ENCODE measurements around the gene MAP2K2. TPM values are rescaled to one million over a fixed set of nuclear protein-coding genes. Genes with fewer than 3 reads are reported as not detected.
A peak's percentile ranks its signal among the peaks of the same experiment; 100 is the strongest.

The MAP2K2 gene
- total and polyA plus RNA-seq, 9 of the 15 experiments (the other 6 are each of a cell fraction or from before 2014, with no cell fraction given) = 1.0 to 151 (median 58.3) TPM

DNA sequence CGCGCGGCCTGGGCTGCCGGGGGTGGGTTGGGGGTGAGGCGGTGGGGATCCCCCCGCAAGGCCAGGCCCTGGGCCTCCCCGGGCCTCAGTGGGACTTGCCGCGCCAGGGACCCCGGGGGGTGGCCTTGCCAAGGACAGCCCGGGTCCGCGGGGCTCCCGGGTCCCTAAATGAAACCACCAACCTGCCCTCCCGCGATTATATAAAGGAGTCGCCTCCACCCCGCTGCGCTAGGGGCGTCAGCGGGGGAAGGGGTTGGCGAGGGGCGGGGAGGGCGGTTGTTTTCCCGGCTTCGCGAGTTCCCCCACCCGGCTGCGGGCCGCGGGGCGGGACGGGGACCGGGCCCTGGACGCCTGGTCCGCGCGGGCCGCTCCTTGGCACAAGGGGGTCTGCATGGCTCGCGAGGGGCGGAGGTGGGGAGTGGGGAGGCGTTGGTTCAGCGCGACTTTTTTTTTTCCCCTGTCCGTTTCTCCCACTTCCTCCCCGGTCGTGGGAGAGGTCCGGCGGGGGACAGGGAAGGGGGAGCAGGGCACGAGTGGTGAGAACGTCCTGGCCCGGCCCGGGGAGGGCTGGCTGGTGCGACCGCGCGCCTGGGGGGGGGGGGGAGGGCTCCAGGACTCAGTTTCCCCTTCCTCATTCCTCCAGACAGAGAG lies 56.4 kb downstream of the MAP2K2 start:
- ATAC-seq (peak; percentile 17), FAIRE-seq (no peak), DNase-seq (ENCODE audit: extremely low read depth in 1 of 4, low spot score in 3 of 4) (peak; percentile 69 to 87 (median 74))
- 0% methylated on average over 13 of the region's 58 CpGs for WGBS (ENCODE audit: insufficient coverage, low coverage, missing lambda C conversion rate)
- Histone ChIP-seq H3K27me3 (ENCODE audit: control insufficient read depth in 2 of 2, insufficient read depth in 2 of 2, low read length in 2 of 2) (no peaks in the 10 kb centered on the region), H3K27ac (ENCODE audit: extremely low read depth, low read depth, low read length) (peak overlapping the region; percentile 97), H3K79me2 (ENCODE audit: control insufficient read depth, insufficient read depth, low read length) (peaks cover 30% of the 10 kb centered on the region), H3K4me2 (ENCODE audit: insufficient read depth, low read length) (peak overlapping the region; percentile 59), H3K9me1 (ENCODE audit: control insufficient read depth, insufficient read depth, low read length) (peaks cover 8% of the 10 kb centered on the region), H4K20me1 (replicated peaks; ENCODE audit: control insufficient read depth, insufficient read depth, low read length) (peaks cover 22% of the 10 kb centered on the region), H3K9ac (ENCODE audit: insufficient read depth in 1 of 2, low read depth in 2 of 2, low read length in 2 of 2) (peak overlapping the region; percentile 73 to 92), H2AFZ (ENCODE audit: low read depth, low read length) (peak overlapping the region; percentile 56), H3K4me3 (peak overlapping the region; percentile 100), H3K4me1 (replicated peaks in 1 of 2; ENCODE audit: control insufficient read depth in 2 of 2, insufficient read depth in 2 of 2, low read length in 2 of 2) (peaks cover 17 to 55% of the 10 kb centered on the region in 2 experiments), H3K36me3 (ENCODE audit: control insufficient read depth, insufficient read depth, low read length) (peaks cover 22% of the 10 kb centered on the region; the same call in 1 of the 3 replicates), H3K9me3 (replicated peaks; ENCODE audit: control insufficient read depth, insufficient read depth, low read depth, low read length) (no peaks in the 10 kb centered on the region)
- no TSS peak for BruUV-seq (replicated peaks)
- ChIA-PET CTCF (ENCODE audit: low intra/inter-chr PET ratio) (interaction anchor here (0.6 kb wide), 1 partner anchor 46 kb away, joined by 4 read pairs; no protein-coding TSS in a partner anchor), POLR2A (no interaction called here)
- in situ Hi-C loops (cut with MboI) = no loop called here
- intact Hi-C loops (cut with micrococcal nuclease) = loop anchor here (5.0 to 10.0 kb wide), 3 partner anchors 55 to 117 kb away; partner anchors contain the start of genes ANKRD24, MAP2K2, PIAS4 and SIRT6
- TF ChIP-seq CXXC5 (CRISPR knock-in tag; IDR thresholded peaks at IDR 0.05) = peak; percentile 46; the same call in 1 of the 2 replicates
- TF ChIP-seq, protein P1, sequence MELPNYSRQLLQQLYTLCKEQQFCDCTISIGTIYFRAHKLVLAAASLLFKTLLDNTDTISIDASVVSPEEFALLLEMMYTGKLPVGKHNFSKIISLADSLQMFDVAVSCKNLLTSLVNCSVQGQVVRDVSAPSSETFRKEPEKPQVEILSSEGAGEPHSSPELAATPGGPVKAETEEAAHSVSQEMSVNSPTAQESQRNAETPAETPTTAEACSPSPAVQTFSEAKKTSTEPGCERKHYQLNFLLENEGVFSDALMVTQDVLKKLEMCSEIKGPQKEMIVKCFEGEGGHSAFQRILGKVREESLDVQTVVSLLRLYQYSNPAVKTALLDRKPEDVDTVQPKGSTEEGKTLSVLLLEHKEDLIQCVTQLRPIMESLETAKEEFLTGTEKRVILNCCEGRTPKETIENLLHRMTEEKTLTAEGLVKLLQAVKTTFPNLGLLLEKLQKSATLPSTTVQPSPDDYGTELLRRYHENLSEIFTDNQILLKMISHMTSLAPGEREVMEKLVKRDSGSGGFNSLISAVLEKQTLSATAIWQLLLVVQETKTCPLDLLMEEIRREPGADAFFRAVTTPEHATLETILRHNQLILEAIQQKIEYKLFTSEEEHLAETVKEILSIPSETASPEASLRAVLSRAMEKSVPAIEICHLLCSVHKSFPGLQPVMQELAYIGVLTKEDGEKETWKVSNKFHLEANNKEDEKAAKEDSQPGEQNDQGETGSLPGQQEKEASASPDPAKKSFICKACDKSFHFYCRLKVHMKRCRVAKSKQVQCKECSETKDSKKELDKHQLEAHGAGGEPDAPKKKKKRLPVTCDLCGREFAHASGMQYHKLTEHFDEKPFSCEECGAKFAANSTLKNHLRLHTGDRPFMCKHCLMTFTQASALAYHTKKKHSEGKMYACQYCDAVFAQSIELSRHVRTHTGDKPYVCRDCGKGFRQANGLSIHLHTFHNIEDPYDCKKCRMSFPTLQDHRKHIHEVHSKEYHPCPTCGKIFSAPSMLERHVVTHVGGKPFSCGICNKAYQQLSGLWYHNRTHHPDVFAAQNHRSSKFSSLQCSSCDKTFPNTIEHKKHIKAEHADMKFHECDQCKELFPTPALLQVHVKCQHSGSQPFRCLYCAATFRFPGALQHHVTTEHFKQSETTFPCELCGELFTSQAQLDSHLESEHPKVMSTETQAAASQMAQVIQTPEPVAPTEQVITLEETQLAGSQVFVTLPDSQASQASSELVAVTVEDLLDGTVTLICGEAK (IDR thresholded peaks at IDR 0.05) = 0 out of 2 replicates have a peak, but pooled peaks have one; percentile 20
- TF ChIP-seq, protein P1 (CRISPR knock-in tag; IDR thresholded peaks at IDR 0.05) = no peak
- peak; percentile 13 for TF ChIP-seq CCNT2 (IDR thresholded peaks at IDR 0.05; ENCODE audit: borderline replicate concordance, extremely low read depth, insufficient read length, low read depth, low read length)
- peak; percentile 83 for TF ChIP-seq HNRNPK (IDR thresholded peaks at IDR 0.05; ENCODE audit: low read depth, low read length, poor library complexity, severe bottlenecking)
- TF ChIP-seq GMEB1 (CRISPR knock-in tag; IDR thresholded peaks at IDR 0.05) = 0 out of 2 replicates have a peak, but pooled peaks have one; percentile 21
- TF ChIP-seq MAZ (CRISPR knock-in tag; conservative IDR thresholded peaks at IDR 0.05 in 1 of 2, IDR thresholded peaks at IDR 0.05 in 1 of 2) = peak; percentile 54 to 79
- TF ChIP-seq USF1 (CRISPR knock-in tag; IDR thresholded peaks at IDR 0.05) = no peak
